HG02588 (cell line): ENCODE measurements around the gene LRBA.
"Not testable (repeated sequence)": the region's sequence is repeated elsewhere in the genome, so short reads cannot be mapped to it uniquely, and the experiment has no call there.

ENCODE experiments used
- ATAC-seq: cut with Tn5 transposase; IDR thresholded peaks from one replicate; pipeline ENCODE4 v1.9.1; 2021; ENCODE audit warnings: mild to moderate bottlenecking, moderate library complexity; ENCODE audit not compliant: unreplicated experiment

The LRBA gene

DNA sequence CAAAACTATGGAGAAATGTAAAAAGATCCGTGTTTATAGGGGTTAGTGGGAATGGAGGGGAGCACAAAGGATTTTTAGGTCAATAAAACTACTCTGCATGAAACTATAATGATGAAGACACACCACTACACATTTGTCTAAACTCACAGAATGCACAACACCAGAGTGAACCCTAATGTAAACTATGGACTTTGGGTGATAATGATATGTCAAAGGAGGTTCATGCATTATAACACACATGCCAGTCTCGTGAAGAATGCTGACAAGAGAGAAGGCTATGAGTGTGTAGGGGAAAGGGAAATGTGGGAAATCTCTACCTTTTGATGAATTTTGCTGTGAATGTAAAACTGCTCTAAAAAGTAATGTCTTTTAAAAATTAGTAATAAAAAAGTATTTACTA lies 249.9 kb downstream of the LRBA start:
- ATAC-seq = no peak

DNA sequence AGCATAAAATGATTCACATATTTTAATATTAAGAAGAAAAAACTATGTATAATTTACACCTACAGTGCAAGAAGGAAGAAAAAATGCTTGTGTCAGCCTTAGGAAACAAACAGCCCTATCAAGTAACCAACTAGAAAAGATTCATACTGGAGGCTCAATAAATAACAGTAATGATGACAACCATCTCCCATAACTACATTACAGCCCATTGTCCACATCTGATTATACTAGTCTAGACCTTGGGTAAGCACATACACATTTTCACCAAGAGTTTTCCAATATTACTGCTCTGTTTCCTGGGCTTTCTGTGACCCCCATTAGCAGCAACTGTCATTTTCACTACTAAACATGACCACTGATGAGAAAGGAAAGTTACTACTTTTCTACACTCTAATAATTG lies 263.4 kb downstream of the LRBA start:
- ATAC-seq = no peak

DNA sequence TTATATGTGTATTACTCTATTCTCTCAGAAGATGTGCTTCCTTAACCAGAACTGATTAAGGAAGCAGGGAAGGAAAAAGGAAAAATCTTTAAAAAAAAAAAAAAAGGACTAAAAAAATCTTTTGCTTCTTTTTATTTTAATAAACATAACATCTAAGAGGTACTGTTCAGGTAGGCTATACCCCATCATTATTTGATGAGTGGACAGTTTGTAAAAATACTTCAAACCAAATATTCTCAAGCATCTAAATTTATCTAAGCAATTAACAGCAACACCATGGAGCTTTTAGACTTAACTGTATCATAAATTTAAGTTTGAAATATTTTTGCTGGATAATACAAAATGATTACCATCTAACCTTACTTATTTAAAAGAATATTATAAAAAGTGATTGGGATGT lies 264.3 kb downstream of the LRBA start:
- no peak for ATAC-seq

DNA sequence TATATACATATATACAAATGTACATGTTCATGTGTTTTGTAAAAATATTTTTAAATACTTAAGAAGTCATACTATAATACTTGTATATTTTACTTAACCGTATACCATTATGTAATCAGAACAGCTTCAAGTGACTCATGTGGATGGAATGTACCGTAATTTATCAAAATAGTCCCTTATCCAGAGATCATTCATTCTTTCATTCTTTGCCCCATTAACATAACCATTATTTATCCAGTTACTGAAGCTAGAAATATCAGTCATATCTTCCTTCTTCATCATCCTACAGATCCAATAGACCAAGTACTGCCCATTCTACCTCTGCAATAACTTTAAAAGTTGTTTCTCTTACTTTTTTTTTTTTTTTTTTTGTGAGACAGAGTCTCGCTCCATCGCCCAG lies 268.9 kb downstream of the LRBA start:
- no peak for ATAC-seq

DNA sequence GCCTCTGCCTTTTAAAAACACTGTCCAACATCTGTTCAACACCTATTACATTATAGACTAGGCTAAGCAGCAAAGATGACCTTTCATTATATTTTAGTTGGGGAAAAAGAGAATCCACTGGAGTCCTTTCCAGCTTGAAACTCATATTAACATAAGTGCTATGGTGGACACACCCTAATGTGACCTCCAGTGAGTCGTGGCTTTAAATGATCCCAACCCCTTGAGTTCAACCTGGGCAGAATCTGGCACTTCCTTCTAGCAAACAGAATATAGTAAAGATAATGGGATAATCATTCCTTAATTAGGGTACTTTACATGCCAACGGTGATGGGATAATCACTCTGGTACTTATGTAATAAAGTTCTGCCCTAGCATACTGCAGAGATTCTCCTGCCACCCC lies 270.5 kb downstream of the LRBA start:
- ATAC-seq = no peak

DNA sequence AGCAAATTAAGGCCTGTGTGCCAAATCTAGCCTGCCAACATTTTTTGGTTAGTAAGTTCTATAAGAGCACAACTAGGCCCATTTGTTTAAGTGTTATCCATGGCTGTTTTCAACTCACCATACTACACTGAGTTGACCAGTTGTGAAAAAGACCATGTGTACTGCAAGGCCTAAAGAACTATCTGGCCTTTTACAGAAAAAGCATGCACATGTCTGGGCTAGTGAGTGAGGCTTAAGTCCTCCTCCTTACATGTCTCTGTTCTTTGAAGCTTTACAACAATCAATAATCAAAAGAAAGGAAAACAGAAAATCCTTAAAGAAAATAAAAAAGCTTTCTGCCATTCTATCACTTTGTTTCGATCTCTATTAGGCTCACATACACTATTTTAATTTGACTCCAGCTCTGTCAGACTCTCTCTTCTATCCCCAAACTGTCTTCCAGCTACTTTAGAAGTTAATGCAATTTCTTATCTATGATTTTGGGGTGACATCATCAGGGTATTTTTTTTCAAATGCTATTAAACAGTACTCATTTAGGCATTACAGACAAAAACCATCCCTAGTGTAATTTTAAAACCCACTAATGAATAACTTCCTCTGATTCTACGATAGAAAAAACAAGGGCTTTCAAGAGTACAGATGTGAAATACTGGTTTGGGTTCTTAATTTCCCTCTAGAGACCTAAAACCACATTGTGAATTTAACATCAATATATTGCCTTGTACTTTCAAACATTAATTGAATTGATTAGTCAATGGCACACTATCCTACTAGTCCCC lies 271.3 kb downstream of the LRBA start:
- no peak for ATAC-seq

DNA sequence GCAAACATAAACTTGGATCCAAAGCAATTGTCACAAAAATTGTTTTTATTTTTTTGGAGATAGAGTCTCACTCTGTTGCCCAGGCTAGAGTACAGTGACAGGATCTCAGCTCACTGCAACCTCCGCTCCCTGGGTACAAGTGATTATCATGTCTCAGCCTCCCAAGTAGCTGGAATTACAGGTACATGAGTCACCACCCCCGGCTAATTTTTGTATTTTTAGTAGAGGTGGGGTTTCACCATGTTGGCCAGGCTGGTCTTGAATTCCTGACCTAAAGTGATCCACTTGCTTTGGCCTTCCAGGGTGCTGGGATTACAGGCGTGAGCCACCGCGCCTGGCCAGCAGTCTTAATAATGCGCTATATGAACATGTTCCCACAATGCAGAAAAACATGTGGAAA lies 272.2 kb downstream of the LRBA start:
- ATAC-seq = not testable (repeated sequence)

DNA sequence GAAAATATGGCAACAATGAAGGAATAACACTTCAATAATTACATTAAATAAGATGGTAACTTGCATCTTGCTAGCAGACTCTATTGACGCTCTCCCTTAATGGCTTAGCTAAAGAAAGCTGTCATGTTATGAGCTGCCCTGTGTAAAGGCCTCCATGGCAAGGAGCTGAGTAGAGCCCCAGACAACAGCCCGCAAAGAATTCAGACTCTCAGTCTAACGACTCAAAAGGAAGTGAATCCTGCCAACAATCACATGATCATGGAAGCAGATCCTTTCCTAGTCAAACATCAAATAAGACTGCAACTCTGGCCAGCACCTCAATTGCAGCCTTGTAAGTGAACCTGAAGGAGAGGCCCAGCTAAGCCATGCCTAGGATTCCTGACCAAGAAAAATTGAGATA lies 275.5 kb downstream of the LRBA start:
- no peak for ATAC-seq

DNA sequence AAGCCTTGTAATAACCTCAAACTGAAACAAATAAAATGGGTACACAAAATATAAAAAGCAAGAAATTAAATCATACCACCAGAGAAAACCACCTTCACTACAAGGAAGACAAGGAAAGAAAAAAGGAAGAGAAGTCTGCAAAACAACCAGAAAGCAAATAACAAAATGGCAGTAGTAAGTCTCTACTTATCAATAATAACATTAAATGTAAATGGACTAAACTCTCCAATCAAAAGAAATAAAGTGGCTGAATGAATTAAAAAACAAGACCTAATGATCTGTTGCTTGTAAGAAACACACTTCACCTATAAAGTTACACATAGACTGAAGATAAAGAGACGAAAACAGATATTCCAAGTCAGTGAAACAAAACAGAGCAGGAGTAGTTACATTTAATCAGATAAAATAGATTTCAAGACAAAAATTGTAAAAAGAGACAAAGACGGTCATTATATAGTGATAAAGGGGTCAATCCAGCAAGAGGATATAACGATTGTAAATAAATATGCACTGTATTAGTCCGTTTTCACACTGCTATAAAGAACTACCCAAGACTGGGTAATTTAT lies 289.0 kb downstream of the LRBA start:
- ATAC-seq = no peak

DNA sequence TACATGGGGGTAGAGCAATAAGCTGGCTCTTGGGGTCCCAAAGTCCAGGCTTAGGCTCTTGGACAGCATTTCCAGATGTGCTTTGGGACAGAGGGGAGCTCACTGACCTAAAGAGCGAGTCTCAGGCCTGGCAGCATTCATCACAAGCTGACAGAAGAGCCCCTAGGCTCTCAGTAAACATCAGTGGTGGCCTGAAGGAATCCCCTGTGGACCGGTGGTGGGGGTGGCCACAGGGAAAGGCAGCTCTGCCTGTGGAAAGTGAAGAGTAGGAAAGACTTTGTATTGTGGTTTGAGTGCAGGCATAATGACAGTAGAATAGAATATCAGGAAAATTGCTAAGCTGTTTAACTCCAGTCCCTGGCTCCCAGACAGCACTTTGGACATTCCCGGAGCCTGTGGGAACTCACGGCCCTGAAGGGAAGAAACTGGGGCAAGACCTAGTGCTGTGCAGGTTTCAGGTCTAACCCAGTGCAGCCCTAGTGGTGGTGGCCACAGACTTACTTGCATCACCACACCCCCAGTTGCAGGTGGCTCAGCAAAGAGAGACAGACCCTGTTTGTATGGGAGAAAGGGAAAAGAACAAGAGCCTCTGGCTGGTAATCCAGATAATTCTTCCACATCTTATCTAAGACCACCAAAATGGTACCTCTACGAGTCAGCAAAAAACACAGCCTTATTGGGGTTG lies 291.2 kb downstream of the LRBA start:
- ATAC-seq = no peak

DNA sequence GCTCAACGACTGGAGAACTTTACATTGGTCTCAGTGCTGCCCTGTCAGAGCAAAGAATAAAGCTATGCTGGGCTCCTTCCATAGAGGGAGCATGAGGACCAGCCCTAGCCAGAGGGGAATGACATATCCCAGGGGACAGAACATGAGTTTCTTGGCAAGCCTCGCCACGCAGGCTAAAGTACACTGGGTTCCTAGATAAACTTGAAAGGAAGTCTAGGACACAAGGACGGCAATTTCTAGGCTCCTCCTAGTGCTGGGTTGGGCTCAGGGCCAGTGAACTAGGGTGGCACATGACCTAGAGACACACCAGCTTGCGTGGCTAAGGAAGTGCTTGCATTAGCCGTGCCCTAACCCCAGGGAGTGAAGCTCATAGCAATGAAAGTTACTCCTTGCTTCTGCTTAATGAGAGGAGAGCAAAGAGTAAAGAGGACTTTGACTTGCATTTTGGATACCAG lies 292.1 kb downstream of the LRBA start:
- no peak for ATAC-seq

DNA sequence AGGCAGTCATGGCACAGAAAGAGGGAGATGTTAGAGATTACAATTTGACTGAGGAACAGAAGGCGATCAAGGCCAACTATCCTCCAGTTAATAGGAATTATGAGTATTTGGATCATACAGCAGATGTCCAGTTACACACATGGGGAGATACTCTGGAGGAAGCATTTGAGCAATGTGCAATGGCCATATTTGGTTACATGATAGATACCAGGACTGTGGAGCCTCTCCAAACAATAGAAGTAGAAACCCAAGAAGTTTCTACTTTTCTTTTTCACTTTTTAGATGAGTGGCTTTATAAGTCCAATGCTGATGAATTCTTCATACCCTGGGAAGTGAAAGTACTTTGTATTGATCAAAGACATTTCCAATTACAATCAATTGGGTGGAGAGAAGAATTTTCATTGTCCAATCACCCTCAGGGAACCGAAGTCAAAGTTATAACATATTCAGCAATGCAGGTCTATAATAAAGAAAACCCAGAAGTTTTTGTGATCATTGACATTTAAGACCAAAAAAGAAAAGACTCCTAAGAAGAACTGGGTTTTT lies 294.0 kb downstream of the LRBA start:
- no peak for ATAC-seq

DNA sequence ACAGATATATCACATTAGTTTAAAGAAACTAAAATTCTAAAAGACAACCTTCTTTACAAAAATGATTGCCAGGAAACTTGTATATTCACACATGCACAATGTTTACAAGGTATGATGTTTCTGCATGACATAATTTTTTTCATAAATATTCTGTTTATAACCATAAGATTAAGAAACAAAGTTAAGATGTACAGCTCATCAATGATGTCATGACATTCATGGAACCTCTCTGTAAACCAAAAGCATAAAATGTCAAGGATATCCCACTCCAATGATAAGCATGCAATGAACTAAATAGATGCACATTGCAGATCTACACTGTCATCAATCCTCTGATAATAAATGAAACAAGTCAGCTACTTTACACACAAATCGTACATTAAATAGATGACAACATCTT lies 297.1 kb downstream of the LRBA start:
- no peak for ATAC-seq

DNA sequence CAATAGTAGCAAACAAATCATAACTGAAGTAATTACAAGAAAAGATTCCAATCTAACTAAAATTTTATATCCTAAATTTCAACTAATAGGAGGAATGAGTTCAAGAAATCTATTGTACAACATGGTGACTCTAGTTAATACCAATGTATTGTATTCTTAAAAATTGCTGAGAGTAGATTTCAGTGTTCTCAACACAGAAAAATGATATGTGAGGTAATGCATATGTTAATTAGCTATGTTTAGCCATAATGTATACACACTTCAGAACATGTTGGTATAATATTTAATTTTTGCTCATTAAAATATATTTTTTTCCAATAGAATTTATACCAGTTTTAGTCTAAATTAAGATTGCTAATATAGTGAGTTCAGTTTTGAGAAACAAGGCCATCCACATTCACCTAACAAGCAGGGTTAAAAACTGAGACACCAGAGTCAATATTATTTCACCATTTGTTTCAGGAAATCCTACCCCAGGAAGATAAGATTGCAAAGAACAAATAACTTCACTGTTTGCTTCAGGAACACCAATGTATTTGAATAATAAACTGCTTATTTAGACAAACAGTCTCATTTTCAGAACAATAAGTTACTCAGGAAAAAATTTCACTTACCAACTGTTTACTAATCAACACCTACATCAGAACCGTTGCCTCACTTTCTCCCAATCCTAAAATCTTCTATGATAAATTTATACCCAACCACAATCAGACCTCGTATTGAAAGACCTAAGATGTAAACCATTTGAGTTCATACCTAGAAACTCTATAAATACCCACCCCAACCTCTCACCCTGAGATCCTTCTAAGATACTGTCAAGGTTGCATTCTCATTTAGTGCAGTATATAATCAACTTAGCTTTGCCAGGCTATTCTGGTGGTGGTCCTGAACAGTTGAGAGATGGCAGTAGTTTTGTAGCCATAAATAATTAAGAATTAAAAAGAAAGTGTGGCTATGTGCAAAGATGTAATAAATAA lies 300.3 kb downstream of the LRBA start:
- ATAC-seq = no peak

DNA sequence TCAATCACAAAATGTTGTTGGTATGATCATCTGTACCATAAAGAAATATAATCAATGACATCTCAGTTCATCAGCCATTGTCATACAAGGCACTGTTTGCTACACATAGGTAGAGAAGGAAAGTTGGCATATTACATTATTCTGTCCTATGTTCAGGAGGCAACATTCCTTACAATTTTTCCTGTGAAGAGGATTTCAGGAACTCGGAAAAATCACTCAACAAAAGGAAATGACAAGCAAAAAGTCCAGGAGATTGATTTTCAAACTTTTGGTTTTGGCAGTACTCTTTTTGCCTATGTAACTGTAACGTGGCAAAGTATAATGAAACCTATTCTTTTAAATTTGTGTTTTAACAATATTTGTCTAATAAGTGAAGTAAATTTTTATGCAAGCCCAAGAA lies 301.8 kb downstream of the LRBA start:
- ATAC-seq = no peak

DNA sequence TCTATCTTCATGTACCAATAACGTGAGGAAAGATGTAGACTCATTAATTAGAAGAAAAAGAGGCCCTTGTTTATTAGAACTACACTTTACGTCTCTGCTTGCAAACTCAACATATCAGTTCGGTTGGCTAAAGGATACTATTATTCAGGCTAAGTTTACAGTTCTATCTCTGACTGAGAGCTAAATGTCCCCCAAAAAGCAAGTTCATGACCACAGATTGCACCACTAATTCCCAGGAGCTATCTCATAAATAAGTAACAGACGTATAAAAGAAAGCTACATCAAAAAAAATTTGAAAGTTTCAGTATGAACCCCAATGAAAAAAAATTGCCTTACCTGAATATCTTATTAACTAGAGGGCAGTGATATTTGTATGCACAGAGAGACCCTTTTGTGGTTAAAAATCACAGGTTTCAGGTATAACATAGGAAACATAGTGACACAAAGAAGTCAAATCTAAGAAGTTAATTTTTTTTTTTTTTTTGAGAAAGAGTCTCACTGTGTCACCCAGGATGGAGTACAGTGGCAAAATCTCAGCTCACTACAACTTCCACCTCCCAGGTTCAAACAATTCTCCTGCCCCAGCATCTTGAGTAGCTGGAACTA lies 304.2 kb downstream of the LRBA start:
- no peak for ATAC-seq

DNA sequence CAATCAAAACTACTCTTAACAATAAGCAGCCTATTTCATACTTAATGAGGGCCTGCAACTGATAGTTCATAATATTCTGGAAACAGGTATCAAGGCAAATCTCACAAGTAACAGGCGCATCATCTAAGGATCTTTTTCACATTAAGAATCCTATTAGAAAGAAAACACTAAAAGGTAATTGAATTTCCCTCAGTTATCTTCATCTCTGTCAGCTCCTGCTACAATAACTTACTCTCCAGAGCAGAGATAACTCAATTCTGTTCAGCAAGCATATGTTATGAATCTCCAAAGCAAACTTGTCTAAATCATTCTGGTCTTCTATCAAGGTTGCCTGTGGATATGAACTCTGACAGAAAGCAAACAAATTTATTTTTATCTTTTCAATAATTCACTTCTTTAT lies 307.1 kb downstream of the LRBA start:
- no peak for ATAC-seq

DNA sequence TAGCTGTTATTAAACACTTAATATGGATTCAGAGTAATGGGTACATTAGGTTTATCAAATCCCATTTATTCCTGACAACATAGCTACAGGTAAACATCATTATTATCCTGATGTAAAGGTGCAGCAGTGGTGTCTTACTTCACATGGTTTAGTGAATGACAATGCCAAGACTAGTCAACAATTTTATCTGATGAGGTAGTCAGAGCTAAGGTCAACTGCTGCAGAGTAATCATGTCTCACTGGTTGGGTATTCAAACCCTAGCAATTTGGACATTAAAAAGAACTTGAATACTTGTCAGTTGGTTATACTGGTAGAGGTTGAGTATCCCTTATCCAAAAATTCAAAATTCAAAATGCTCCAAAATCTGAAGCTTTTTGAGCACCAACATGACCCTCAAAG lies 315.5 kb downstream of the LRBA start:
- no peak for ATAC-seq

DNA sequence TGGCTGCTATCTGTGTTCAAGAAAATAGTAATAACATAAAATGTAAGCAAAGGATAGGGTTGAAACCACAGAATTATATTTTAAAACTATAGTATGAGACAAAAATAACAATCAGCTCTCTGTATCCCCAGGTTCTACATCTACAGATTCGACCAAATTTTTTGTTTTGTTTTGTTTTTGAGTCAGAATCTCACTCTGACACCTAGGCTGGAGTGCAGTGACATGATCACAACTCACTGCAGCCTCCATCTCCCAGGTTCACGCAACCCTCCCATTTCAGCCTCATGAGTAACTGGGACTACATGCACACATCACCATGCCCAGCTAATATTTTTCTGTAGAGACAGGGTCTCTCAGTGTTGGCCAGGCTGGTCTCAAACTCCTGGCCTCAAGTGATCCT lies 319.9 kb downstream of the LRBA start:
- ATAC-seq = no peak

DNA sequence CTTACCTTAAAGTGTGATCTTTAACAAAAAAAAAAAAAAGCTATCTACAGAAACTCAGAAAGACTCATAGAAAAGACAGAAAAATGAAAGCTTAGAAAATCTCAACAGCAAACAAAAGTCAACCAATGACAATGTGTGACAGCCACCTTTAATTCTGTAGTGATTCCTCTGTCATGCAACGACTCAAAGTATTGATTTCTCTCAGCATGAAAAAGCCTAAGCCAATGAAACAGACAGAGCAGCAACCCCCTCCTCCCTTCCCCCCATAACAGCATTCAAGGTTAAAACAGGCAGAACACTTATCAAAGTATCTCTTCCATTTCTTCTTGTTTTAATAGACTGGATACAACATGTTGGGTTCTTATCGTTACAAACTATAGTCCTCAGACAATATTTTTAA lies 320.6 kb downstream of the LRBA start:
- ATAC-seq = no peak
